GM12878 (cell line): ENCODE results near the gene SLC38A1.

Experiments
- MXI1 ChIP-seq: fragments of 150-350 bp; IDR thresholded peaks from 2 replicates; pipeline ENCODE4 v1.6.1; 2011; ENCODE audit warnings: low read depth, mild to moderate bottlenecking, inconsistent platforms, low read length, improper control_type of control experiment
- TF ChIP-seq, protein P1 (sequence below): IDR thresholded peaks from 2 replicates; pipeline ENCODE4 v1.6.1; 2012; ENCODE audit warnings: low read length, inconsistent platforms

DNA sequence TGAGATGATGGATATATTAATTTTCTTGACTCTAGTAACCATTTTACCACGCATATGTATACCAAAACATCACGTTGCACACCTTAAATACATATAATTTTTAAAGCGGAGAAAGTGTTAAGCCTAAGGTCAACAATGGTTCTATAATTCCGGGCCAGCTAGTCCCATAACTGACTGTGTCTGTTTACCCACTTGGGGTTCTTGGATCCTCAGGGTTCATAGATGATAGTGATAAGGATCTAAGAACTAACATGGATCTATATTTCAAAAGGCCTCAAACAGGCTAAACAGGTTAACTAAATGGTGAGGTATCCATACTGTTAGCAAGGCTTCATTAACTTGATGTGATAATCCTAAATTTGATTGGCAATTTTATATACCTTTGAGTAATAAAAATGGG, 9.8 kb downstream of the SLC38A1 start:
- no peak for TF ChIP-seq MXI1
- TF ChIP-seq, protein P1, sequence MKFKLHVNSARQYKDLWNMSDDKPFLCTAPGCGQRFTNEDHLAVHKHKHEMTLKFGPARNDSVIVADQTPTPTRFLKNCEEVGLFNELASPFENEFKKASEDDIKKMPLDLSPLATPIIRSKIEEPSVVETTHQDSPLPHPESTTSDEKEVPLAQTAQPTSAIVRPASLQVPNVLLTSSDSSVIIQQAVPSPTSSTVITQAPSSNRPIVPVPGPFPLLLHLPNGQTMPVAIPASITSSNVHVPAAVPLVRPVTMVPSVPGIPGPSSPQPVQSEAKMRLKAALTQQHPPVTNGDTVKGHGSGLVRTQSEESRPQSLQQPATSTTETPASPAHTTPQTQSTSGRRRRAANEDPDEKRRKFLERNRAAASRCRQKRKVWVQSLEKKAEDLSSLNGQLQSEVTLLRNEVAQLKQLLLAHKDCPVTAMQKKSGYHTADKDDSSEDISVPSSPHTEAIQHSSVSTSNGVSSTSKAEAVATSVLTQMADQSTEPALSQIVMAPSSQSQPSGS = no peak
